ENCODE measurements around the gene DIDO1. TPM values are rescaled to one million over a fixed set of nuclear protein-coding genes. Genes with fewer than 3 reads are reported as not detected.
A peak's percentile ranks its signal among the peaks of the same experiment; 100 is the strongest.

The DIDO1 gene
- total RNA-seq, 1 donor from 2014 or later = 71.2 TPM

- no peaks in the 10 kb centered on the region for H3K36me3 Mint-ChIP-seq (ENCODE audit: insufficient read depth)
- no peak overlapping the region for H3K4me3 Mint-ChIP-seq (ENCODE audit: low read depth)
- TF ChIP-seq CTCF (IDR thresholded peaks at IDR 0.05; ENCODE audit: unreplicated experiment) = no peak
- H3K27me3 Mint-ChIP-seq = no peaks in the 10 kb centered on the region
- H3K4me1 Mint-ChIP-seq (ENCODE audit: low read depth) = peaks cover 14% of the 10 kb centered on the region
- no peaks in the 10 kb centered on the region for H3K9me3 Mint-ChIP-seq (ENCODE audit: low read depth)
- no peak for DNase-seq (ENCODE audit: low spot score, unreplicated experiment)
- H3K27ac Mint-ChIP-seq = no peak overlapping the region
These were observed 31.1 kb upstream of the DIDO1 start for GRCh38 chr20:62957136-62958117.

DNA sequence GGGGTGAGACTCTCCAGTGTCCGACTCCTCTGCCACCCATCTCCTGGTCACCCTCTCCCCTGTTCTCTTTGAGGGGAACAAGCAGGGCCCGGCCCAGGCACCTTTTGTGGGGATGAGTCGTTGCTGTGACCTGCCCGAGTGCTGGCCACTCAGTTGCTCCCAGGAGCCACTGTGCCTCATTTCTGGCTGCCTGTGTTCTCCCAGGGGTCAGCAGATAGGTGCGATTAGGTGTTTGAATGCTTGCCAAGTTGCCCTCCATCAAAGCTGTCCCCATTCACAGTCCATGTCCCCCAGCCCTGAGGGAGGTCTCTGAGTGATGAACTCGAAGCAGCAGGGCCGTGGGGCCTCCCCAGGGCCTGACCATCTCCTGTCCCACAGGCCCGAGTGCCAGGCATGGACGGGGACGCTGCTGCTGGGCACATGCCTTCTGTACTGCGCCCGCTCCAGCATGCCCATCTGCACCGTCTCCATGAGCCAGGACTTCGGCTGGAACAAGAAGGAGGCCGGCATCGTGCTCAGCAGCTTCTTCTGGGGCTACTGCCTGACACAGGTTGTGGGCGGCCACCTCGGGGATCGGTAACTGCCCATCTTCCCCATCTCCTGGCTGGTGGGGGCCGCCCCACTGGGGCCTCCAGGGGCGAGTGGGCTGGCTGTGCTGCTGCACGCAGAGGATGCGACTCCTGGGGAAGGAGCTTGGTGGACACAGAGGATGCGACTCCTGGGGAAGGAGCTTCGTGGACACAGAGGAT, 30.3 kb upstream of the DIDO1 start:
- Mint-ChIP-seq H3K27ac (peak overlapping the region; percentile 63), H3K4me3 (ENCODE audit: low read depth) (no peak overlapping the region), H3K4me1 (ENCODE audit: low read depth) (peaks cover 16% of the 10 kb centered on the region), H3K36me3 (ENCODE audit: insufficient read depth) (no peaks in the 10 kb centered on the region), H3K9me3 (ENCODE audit: low read depth) (no peaks in the 10 kb centered on the region), H3K27me3 (no peaks in the 10 kb centered on the region)
- no peak for TF ChIP-seq CTCF (IDR thresholded peaks at IDR 0.05; ENCODE audit: unreplicated experiment)
- DNase-seq (ENCODE audit: low spot score, unreplicated experiment) = no peak

DNA sequence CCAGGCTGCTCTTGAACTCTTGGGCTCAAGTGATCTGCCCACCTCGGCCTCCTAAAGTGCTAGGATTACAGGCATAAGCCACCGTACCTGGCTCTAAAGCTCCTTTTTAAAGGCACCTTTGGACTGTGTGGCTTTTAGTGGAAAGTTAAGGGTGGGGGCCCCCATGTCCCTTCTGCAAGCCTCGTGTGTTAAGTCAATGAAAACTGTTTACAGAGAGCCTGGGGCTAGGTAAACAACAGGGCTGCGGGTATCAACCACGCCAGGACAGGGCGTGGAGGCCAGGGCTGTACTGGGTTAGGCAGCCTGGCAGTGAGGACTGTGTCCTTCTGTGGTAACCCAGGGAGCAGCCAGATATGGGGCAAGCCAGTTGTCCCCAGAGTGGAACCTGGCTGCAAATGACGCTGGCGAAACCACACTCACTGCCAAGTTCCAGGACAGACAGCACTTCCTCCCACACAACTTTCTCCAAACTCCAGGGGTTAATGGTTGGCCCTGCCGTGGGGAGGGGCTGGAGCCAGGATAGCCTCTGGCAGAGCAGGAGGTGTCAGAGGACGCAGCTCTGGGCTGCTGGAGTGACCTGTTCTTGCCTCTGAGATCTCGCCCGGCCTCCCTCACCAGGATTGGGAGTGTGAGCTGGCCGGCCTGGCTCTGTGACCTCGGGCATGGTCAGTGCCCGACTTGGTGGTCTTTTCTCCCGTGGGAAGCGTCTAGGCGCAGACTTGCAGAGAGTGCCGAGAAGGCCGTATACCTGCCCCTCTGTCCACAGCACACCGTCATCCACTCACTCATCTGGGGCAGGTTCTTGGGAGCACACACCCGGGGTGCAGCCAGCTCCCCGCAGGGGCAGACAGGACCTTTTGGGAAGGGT, 29.4 kb upstream of the DIDO1 start:
- no peak for DNase-seq (ENCODE audit: low spot score, unreplicated experiment)
- Mint-ChIP-seq H3K27ac (peak overlapping the region; percentile 63), H3K4me1 (ENCODE audit: low read depth) (peaks cover 16% of the 10 kb centered on the region), H3K27me3 (no peaks in the 10 kb centered on the region), H3K4me3 (ENCODE audit: low read depth) (peak overlapping the region; percentile 16), H3K36me3 (ENCODE audit: insufficient read depth) (no peaks in the 10 kb centered on the region), H3K9me3 (ENCODE audit: low read depth) (no peaks in the 10 kb centered on the region)
- no peak for TF ChIP-seq CTCF (IDR thresholded peaks at IDR 0.05; ENCODE audit: unreplicated experiment)

DNA sequence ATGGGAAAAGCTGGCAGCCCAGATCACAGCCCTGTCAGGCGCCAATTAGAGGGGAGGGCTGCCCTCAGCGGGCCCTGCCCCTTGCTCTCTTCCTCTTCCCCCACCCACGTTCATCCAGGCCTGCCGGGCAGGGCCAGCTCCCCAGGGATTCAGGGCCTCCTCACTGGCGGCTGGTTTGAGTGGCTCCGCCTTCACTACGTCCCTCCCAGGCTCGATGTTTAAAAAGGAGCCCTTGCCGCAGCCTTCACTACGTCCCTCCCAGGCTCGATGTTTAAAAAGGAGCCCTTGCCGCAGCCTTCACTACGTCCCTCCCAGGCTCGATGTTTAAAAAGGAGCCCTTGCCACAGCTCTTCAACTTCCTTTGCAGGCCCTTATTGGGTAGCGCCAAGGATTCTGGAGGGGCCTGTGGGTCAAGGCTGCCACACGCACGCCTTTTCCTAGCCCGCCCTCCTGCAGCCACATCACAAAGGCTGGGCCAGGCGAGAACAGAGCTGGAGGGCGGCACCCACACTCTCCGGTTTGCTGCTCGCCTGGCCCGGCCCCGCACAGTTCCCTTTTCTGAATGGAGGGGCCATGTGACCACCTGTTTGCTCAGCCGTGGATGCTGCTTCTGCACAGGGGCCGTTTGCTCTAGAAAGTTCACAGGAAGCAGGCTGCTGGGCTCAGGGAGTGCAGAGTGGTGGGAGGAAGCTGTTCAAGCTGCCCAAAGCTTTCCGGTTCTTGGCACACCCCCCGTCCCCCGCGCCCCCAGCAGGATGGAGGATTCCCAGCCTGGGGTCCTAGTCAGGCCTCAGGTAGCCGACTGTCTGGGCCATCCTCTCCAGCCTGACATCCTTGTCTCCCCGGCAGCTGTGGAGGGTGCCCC, 27.8 kb upstream of the DIDO1 start:
- Mint-ChIP-seq H3K4me3 (ENCODE audit: low read depth) (peak overlapping the region; percentile 29), H3K27me3 (no peaks in the 10 kb centered on the region), H3K9me3 (ENCODE audit: low read depth) (no peaks in the 10 kb centered on the region), H3K27ac (peak overlapping the region; percentile 92), H3K36me3 (ENCODE audit: insufficient read depth) (peaks cover 6% of the 10 kb centered on the region), H3K4me1 (ENCODE audit: low read depth) (peaks cover 16% of the 10 kb centered on the region)
- TF ChIP-seq CTCF (IDR thresholded peaks at IDR 0.05; ENCODE audit: unreplicated experiment) = no peak
- peak; percentile 49 for DNase-seq (ENCODE audit: low spot score, unreplicated experiment)

All from progenitor cell of endocrine pancreas (in vitro differentiated cells).